Measurements from ENCODE around the gene UBA7.

The UBA7 gene

DNA sequence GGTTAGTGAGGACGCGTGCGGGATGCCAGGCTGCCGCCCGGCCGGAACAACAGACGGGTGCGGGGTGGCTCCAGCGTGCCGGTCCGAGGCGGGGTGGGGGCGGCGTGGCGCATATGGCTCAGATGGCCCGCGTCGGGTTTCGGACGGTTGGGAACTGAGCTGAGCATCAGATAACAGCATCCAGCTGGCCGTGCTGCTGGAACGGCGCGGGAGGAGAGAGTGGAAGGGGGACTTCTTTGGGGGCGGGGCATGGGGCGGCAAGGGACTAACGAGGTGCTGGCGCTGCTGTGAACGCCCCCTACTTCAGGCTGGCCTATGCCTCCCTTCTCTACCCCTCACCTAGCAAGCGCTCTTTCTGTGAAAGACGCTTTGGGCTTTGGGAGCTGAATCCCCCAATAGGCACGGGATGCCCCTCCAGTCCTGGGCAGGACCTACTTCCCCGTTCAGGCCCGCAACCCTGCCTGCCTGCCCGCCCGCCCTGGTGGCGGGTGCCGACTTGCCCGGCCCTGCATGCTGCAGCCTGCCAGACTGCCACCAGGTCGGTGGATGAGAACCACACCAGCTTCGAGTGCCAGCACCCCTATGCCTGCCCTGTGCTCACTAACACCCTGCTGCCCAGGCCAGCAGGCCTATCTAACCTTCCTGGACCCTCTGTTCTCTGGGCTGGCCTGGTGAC, 10.2 kb downstream of the UBA7 start:
- TF ChIP-seq, protein P1, sequence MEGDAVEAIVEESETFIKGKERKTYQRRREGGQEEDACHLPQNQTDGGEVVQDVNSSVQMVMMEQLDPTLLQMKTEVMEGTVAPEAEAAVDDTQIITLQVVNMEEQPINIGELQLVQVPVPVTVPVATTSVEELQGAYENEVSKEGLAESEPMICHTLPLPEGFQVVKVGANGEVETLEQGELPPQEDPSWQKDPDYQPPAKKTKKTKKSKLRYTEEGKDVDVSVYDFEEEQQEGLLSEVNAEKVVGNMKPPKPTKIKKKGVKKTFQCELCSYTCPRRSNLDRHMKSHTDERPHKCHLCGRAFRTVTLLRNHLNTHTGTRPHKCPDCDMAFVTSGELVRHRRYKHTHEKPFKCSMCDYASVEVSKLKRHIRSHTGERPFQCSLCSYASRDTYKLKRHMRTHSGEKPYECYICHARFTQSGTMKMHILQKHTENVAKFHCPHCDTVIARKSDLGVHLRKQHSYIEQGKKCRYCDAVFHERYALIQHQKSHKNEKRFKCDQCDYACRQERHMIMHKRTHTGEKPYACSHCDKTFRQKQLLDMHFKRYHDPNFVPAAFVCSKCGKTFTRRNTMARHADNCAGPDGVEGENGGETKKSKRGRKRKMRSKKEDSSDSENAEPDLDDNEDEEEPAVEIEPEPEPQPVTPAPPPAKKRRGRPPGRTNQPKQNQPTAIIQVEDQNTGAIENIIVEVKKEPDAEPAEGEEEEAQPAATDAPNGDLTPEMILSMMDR (IDR thresholded peaks at IDR 0.05): no peak

DNA sequence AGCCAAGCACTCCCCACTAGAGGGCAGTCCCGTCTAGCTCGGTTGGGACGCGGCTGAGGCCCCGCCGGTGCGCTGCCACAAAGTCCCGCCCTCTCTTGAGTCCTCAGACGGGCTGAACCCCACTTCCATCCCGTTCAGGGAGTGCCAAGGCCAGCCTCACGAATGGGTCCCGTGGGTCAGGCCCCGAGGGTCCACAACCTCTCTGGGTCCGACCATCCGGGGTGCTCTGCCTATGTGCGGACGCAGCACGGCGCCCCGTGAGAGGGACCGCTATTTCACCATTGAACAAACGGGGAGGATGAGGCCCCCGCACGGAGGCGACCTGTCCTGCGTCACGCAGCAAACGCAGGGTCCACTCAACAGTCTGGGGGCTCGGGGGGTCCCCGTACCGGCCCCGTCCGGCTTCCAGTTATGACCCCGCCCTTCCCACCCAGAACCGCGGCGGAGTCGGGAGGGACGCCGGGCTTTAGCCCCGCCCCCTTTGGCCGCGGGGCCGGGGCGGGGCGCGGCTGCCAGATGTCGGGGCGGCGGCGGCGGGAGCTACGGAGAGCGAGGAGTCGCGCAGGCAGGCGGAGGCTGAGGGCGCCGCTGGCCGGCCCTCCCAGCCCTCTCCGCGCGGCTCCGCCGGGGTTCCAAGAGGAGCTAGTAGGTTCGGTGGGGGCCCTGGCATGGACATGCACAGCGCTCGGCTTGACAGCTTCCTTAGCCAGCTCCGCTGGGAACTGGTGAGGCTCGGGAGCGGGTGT, 10.9 kb downstream of the UBA7 start, which contains the start of gene INKA1:
Gene INKA1 (plus strand): TSS at position 543 of the 746 bp plus-strand sequence. CDS start 132 bp downstream, at position 675.
- TF ChIP-seq, protein P1 (IDR thresholded peaks at IDR 0.05): peak; percentile 86

DNA sequence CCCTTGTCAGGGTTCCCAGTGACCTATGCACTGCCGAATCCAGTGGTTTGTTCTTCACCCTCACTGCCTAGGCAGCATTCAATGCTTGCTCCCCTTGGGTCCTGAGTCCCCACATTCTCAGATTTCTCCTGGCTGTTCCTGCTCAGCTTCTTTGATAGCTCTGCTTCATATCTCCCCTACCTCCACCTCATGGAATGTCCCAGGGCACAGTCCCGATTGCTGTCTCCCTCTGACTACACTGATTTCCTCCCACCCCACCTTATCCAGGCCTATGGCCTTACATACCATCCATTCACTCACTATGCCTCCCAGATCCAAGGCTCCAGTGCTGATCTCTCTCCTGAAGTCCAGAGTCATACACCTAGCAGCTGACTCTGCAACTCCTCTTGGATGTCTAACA, 12.6 kb downstream of the UBA7 start:
- TF ChIP-seq, protein P1 (IDR thresholded peaks at IDR 0.05): no peak

DNA sequence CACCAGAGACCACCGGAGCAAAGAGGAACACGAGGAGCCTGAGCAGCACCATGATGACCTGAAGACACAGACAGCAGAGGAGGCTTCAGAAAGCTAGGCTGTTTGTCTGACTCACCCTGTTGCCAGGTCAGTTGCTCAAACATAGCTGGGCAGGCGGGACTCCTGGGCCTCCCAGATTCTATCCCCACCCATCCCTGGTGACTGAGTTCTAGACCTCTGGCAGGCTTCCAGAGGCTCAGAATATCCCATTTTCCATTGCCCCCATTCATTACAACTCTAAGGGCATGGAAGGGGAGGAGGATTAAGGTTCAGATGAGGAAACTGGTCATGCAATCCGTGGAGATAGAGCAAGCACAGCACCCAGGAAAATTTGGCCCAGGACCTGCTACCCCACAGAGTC, 14.0 kb downstream of the UBA7 start, which contains the start of gene CDHR4:
Gene CDHR4 (minus strand): TSS at position 113 of the 400 bp plus-strand sequence. CDS start 61 bp downstream, at position 52.
- TF ChIP-seq, protein P1 (IDR thresholded peaks at IDR 0.05): no peak

DNA sequence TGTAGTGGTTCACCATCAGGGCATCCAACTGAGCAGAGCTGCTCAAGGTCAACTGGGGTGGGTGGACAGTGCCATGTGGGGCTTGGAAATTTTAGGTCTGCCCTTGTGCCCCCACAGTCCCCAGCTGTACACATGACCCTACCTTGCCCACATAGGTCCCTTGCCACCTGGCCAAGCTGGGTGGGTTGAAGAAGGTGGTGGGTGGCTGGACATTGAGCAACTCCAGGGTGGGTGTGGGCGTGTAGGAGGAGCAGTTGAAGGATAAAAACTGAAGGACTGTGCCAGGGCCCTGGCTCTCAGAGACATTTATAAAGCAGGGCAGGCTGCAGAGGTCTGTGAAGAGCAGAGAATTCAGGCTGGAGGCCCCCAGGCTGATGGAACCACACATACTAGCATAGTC, 14.6 kb downstream of the UBA7 start:
- TF ChIP-seq, protein P1 (IDR thresholded peaks at IDR 0.05): no peak

DNA sequence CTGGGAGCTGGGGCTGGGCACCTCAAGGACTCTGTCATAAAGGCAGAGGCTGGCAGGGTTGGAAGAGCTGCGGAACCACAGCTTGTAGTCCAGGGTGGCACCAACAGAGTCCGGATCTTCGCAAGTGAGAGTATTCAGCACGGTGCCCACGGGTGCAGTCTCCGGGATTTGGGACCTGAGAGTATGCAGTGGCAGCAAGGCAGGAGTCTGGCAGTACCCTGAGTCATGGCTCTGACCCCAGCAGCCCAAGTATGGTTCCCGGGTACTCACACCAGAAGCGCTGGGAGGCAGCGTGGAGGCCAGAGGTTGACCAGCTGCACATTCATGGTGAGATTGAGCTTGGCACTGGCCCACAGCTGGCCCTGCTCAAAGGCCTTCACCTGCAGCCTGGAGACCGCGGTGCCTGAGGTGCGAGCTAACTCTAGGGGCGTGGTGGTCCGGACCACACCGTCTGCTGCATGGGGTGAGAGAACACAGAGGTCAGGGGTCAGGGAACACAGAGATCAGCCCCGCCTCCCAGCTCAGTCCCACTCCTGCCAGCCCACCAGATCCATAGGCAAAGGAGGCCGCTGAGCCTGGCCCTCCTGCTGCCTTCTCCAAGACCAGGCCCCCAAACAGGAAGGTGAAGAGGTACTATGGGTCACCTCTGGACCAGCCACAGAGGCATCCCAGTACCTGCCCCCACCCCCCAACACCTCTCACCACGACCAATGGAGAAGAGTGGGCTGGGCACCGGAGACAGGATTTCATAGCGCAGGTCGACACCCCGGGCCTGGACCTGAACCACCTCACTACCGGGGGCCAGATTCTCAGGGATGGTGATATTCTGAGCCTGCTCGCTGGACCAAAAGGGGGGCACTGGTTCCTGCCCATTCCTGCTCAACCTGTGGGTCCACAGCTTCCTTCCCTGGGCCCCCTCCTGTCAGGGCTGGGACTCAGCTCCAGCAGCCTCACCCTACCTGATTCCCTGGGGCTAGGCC, 18.5 kb downstream of the UBA7 start:
- TF ChIP-seq, protein P1 (IDR thresholded peaks at IDR 0.05): no peak

DNA sequence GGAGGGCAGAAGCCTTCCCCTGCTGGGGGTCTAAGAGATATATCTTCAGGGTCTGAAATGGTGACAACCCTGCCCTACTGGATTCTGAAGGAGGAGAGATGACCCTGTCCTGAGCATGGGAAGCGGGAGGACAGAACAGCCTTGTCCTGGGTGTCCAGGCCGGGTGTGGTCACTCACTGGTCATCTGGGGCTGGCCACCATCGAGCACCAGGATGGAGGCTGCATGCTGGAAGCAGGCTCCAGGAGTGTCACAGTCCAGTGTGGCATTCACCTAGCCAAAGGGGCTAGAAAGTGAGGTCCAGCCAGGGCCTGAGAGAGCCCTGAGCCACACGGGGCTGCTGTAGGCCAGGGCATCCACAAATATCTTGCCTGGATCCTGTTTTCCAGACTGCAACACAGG, 19.3 kb downstream of the UBA7 start:
- TF ChIP-seq, protein P1 (IDR thresholded peaks at IDR 0.05): no peak

All from LNCAP (cell line).